HEK293 (cell line): Measurements from ENCODE around the gene C5orf15.

ENCODE experiments used
- ATF2 ChIP-seq: fragments of 450-650 bp; formaldehyde crosslinking; IDR thresholded peaks from 2 replicates; pipeline ENCODE4 v1.5.1; 2016; ENCODE audit warnings: missing biosample characterization, missing genetic modification characterization, low read depth
- GLI4 ChIP-seq: fragments of 450-650 bp; formaldehyde crosslinking; IDR thresholded peaks from 2 replicates; pipeline ENCODE4 v1.5.1; 2016; ENCODE audit warnings: missing biosample characterization, missing genetic modification characterization
- GLIS1 ChIP-seq: fragments of 450-650 bp; formaldehyde crosslinking; IDR thresholded peaks from 2 replicates; pipeline ENCODE4 v1.5.1; 2016; ENCODE audit warnings: missing biosample characterization, missing genetic modification characterization
- HOXA7 ChIP-seq: sonication (generic); formaldehyde crosslinking; IDR thresholded peaks from 2 replicates; pipeline ENCODE4 v1.8.1; 2022; ENCODE audit warnings: missing genetic modification reagents, borderline replicate concordance
- KLF10 ChIP-seq: fragments of 450-650 bp; IDR thresholded peaks from 2 replicates; pipeline ENCODE4 v1.5.1; 2018; ENCODE audit warnings: missing biosample characterization, mild to moderate bottlenecking, missing genetic modification characterization
- KLF9 ChIP-seq: fragments of 450-650 bp; formaldehyde crosslinking; IDR thresholded peaks from 2 replicates; pipeline ENCODE4 v1.5.1; 2016; ENCODE audit warnings: missing biosample characterization, missing genetic modification characterization, low read depth
- OSR2 ChIP-seq: fragments of 450-650 bp; formaldehyde crosslinking; IDR thresholded peaks from 2 replicates; pipeline ENCODE4 v1.5.1; 2016; ENCODE audit warnings: missing biosample characterization, missing genetic modification characterization
- RBAK ChIP-seq: fragments of 450-650 bp; formaldehyde crosslinking; IDR thresholded peaks from 2 replicates; pipeline ENCODE4 v1.5.1; 2016; ENCODE audit warnings: missing biosample characterization, missing genetic modification characterization
- REPIN1 ChIP-seq: fragments of 450-650 bp; formaldehyde crosslinking; IDR thresholded peaks from 2 replicates; pipeline ENCODE4 v1.5.1; 2017; ENCODE audit warnings: missing biosample characterization, missing genetic modification characterization, low read depth
- SETDB1 ChIP-seq: IDR thresholded peaks from one replicate; pipeline ENCODE4 v1.6.1; 2017; ENCODE audit warnings: mild to moderate bottlenecking, low read length, moderate library complexity, mixed read lengths; ENCODE audit not compliant: insufficient read length
- ZBTB26 ChIP-seq: fragments of 450-650 bp; formaldehyde crosslinking; optimal IDR thresholded peaks from 2 replicates; pipeline ENCODE3; 2016; ENCODE audit warnings: missing biosample characterization, mild to moderate bottlenecking, missing genetic modification characterization
- ZBTB44 ChIP-seq: fragments of 450-650 bp; IDR thresholded peaks from 2 replicates; pipeline ENCODE4 v1.5.1; 2018; ENCODE audit warnings: missing biosample characterization, mild to moderate bottlenecking, missing genetic modification characterization
- ZBTB6 ChIP-seq: fragments of 450-650 bp; formaldehyde crosslinking; IDR thresholded peaks from 2 replicates; pipeline ENCODE4 v1.5.1; 2017; ENCODE audit warnings: missing biosample characterization, missing genetic modification characterization
- ZFP41 ChIP-seq: fragments of 450-650 bp; formaldehyde crosslinking; IDR thresholded peaks from 2 replicates; pipeline ENCODE4 v1.5.1; 2016; ENCODE audit warnings: missing biosample characterization, missing genetic modification characterization, borderline replicate concordance
- ZNF132 ChIP-seq: fragments of 450-650 bp; formaldehyde crosslinking; IDR thresholded peaks from 2 replicates; pipeline ENCODE4 v1.5.1; 2017; ENCODE audit warnings: missing biosample characterization, missing genetic modification characterization, borderline replicate concordance
- ZNF223 ChIP-seq: fragments of 450-650 bp; formaldehyde crosslinking; IDR thresholded peaks from 2 replicates; pipeline ENCODE4 v1.5.1; 2016; ENCODE audit warnings: missing biosample characterization, missing genetic modification characterization
- ZNF302 ChIP-seq: fragments of 450-650 bp; formaldehyde crosslinking; IDR thresholded peaks from 2 replicates; pipeline ENCODE4 v1.5.1; 2016; ENCODE audit warnings: missing biosample characterization, missing genetic modification characterization, low read depth
- ZNF341 ChIP-seq: fragments of 450-650 bp; formaldehyde crosslinking; IDR thresholded peaks from 2 replicates; pipeline ENCODE4; 2016; ENCODE audit warnings: low read depth, missing biosample characterization, missing genetic modification characterization
- ZNF394 ChIP-seq: fragments of 450-650 bp; formaldehyde crosslinking; IDR thresholded peaks from 2 replicates; pipeline ENCODE4 v1.5.1; 2016; ENCODE audit warnings: missing biosample characterization, missing genetic modification characterization, mild to moderate bottlenecking, moderate library complexity, borderline replicate concordance
- ZNF398 ChIP-seq: fragments of 450-650 bp; formaldehyde crosslinking; IDR thresholded peaks from 2 replicates; pipeline ENCODE4 v1.5.1; 2017; ENCODE audit warnings: missing biosample characterization, missing genetic modification characterization
- ZNF48 ChIP-seq: fragments of 450-650 bp; formaldehyde crosslinking; IDR thresholded peaks from 2 replicates; pipeline ENCODE4 v1.5.1; 2016; ENCODE audit warnings: missing biosample characterization, missing genetic modification characterization
- ZNF544 ChIP-seq: fragments of 450-650 bp; formaldehyde crosslinking; IDR thresholded peaks from 2 replicates; pipeline ENCODE4 v1.5.0; 2017; ENCODE audit warnings: missing biosample characterization, missing genetic modification characterization
- ZNF558 ChIP-seq: fragments of 450-650 bp; formaldehyde crosslinking; IDR thresholded peaks from 2 replicates; pipeline ENCODE4 v1.5.1; 2016; ENCODE audit warnings: missing biosample characterization, missing genetic modification characterization
- ZNF561 ChIP-seq: fragments of 450-650 bp; IDR thresholded peaks from 2 replicates; pipeline ENCODE4 v1.5.1; 2018; ENCODE audit warnings: missing biosample characterization, missing genetic modification characterization, borderline replicate concordance
- ZNF585B ChIP-seq: fragments of 450-650 bp; formaldehyde crosslinking; IDR thresholded peaks from 2 replicates; pipeline ENCODE4 v1.5.1; 2016; ENCODE audit warnings: missing biosample characterization, missing genetic modification characterization
- ZNF623 ChIP-seq: fragments of 450-650 bp; formaldehyde crosslinking; IDR thresholded peaks from 2 replicates; pipeline ENCODE4 v1.5.1; 2016; ENCODE audit warnings: missing biosample characterization, missing genetic modification characterization
- ZNF792 ChIP-seq: fragments of 450-650 bp; formaldehyde crosslinking; IDR thresholded peaks from 2 replicates; pipeline ENCODE4 v1.5.1; 2016; ENCODE audit warnings: missing biosample characterization, missing genetic modification characterization
- ZNF837 ChIP-seq: fragments of 450-650 bp; formaldehyde crosslinking; IDR thresholded peaks from 2 replicates; pipeline ENCODE4 v1.5.1; 2016; ENCODE audit warnings: missing biosample characterization, missing genetic modification characterization
- ZSCAN30 ChIP-seq: fragments of 450-650 bp; IDR thresholded peaks from 2 replicates; pipeline ENCODE4 v1.5.1; 2018; ENCODE audit warnings: missing biosample characterization, mild to moderate bottlenecking, missing genetic modification characterization, moderate library complexity
- ZXDB ChIP-seq: fragments of 450-650 bp; formaldehyde crosslinking; IDR thresholded peaks from 2 replicates; pipeline ENCODE4 v1.5.1; 2016; ENCODE audit warnings: missing biosample characterization, missing genetic modification characterization

The C5orf15 gene

GRCh38 chr5:133938039-133938821 is 30.2 kb downstream of the C5orf15 start (continued):
- TF ChIP-seq KLF9 (tag by site-specific recombination) (no peak), ZNF223 (no peak), ZNF544 (no peak), HOXA7 (no peak), OSR2 (tag by site-specific recombination) (peak; percentile 21; the same call in 1 of the 2 replicates), ZXDB (peak; percentile 25; the same call in 1 of the 2 replicates), ZNF561 (tag by site-specific recombination) (no peak), REPIN1 (tag by site-specific recombination) (no peak; the same call in 1 of the 2 replicates), KLF10 (tag by site-specific recombination) (peak; percentile 46; the same call in 1 of the 2 replicates), ZBTB6 (no peak), ZSCAN30 (tag by site-specific recombination) (no peak), ZNF341 (no peak), RBAK (tag by site-specific recombination) (no peak), ZNF792 (no peak), ZNF398 (tag by site-specific recombination) (peak; percentile 45; the same call in 1 of the 2 replicates), GLIS1 (no peak), SETDB1 (peak; percentile 32), ZNF623 (tag by site-specific recombination) (no peak), ZNF558 (tag by site-specific recombination) (no peak; the same call in 1 of the 2 replicates), ZNF302 (0 out of 2 replicates have a peak, but pooled peaks have one; percentile 41), ZNF132 (no peak), ZNF48 (tag by site-specific recombination) (no peak), ATF2 (tag by site-specific recombination) (peak; percentile 3; the same call in 1 of the 2 replicates), ZBTB26 (tag by site-specific recombination) (no peak), ZNF837 (no peak), ZNF585B (tag by site-specific recombination) (no peak), GLI4 (tag by site-specific recombination) (no peak), ZNF394 (tag by site-specific recombination) (no peak), ZBTB44 (tag by site-specific recombination) (no peak), ZFP41 (tag by site-specific recombination) (no peak)
